Right lobe of liver (tissue), 4 donors: ENCODE measurements around the gene ALS2CL.

ENCODE experiments used
- CTCF ChIP-seq, 4 donors: fragments of 200-600 bp in 3 of 4; fragments of 450-650 bp in 1 of 4; IDR thresholded peaks; one replicate each; pipeline versions ENCODE4 v1.5.1 to v1.8.0; 2016 to 2022; ENCODE audit warnings: antibody characterized with exemption in 4 of 4, mild to moderate bottlenecking in 2 of 4
- POLR2A ChIP-seq: fragments of 450-650 bp; IDR thresholded peaks from one replicate; pipeline ENCODE4 v1.6.1; 2017; ENCODE audit warnings: antibody characterized with exemption, mild to moderate bottlenecking
- donor health status: DM: no; HTN: no; CAD: no.
- donor health status: DM: no; HTN: no; CAD: no.
- donor health status: DM: no; HTN: yes; CAD: no.

- no peak for TF ChIP-seq CTCF (IDR thresholded peaks at IDR 0.05)
- TF ChIP-seq POLR2A = no peak
Observed at GRCh38 chr3:46681856-46682540, 11.5 kb downstream of the ALS2CL start.
